ENCODE measurements around the gene RTL1. TPM values are rescaled to one million over a fixed set of nuclear protein-coding genes. Genes with fewer than 3 reads are reported as not detected.

RTL1 gene
- total RNA-seq, result not detected in 2 replicates

DNA sequence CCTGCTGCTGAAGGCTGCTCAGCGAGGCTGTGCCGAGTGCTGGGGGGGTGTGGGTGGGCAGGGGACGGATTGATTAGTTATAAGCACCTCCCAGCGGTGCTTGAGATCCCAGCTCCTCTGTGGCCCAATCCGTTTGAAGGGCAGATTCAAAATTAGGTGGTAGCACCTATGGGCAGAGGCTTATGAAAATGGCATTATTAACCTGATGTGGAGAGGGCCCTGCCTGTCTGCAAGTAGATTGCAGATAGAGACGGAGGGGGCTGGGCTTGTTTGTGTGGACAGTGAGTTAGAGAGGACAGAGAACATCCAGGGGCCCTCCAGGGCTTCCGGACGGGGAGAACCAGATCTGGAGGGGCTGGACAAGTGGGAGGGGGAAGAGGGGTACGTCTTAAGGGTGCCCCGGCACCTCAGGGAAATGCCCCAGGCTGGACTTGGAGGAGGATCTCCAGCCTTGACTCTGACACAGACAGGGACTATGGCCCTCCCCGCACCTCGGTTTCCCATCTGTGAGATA, at the start of gene RTL1:
TSS of gene RTL1 (minus strand) at position 51 of the 514 bp plus-strand sequence. CDS start 18,934 bp downstream, outside the sequence.
- DNase-seq (ENCODE audit: low read depth in 2 of 2), result no peak

DNA sequence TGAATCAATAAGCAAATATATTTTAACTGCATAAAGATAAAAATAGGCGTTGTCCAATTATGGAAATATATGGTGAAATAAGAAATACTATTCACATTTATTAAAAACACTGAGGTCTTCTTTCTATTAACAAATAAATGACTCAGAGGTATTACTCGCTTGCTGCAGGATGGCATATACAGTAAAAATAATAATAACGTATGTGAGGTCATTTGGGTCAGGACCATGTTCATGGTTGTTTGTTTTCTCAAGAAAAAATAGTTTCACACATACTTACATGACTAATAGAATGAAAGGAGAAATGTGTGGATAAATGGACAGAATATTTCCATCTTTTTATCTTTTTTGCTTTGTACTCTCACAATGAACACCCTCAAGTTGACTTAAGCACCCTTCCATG, 46.5 kb upstream of the RTL1 start:
- peak in 1 of 2 donors; percentile 33 for DNase-seq (ENCODE audit: low read depth in 2 of 2)

DNA sequence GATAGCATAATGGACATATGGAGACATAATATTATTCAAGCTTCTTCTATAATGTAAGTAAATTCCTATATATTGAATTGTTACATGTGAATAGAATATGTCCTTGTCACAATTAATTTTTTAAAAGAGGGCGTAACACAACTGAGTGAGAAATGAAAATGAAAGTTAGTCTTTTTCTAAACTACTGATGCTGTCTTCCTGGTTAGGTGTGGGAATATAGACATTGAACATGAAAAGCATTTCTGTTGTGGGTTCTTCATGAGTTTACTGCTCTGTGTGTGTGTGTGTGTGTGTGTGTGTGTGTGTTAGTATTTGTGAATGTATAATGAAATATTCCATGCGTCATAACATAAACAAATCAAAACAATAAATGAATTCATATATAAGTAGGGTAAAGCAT, 40.5 kb upstream of the RTL1 start:
- DNase-seq (ENCODE audit: low read depth in 2 of 2), result no peak

DNA sequence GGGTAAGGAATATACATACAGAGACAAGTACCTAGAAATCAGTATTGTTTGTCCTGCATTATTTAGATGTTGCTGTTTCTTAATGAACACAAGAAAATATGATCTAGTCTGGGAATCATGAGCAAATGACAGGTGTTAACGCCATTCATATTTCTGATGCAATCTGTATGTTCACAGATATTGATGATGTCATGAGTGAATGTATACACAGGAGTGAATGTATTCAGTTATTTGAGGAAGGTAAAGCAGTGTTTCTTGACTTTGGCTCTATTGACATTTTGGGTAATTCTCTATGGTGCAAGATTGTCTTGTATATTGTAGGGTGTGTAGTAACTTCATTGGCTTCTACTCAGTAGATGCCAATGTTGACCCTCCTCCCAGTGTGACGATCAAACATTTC, 26.7 kb upstream of the RTL1 start:
- DNase-seq (ENCODE audit: low read depth in 2 of 2), result no peak

DNA sequence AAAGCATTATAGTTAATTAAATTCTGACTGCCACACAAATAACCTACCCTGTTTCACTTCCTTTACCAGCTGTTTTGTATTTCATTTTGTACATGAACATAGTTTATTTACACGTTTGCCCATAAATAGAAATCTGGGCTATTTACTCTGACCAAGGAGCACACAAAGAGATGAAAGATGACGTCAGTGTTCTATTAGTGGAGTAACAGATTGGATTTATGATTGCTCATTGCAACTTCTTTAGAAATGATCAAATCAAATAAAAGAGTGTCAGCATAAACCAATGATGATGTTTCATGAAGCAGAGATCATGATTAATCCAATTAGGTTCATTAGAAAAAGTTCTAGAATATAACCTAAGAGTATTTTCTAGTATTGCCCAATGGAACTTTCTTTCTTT, 12.0 kb upstream of the RTL1 start:
- no peak for DNase-seq (ENCODE audit: low read depth in 2 of 2)

DNA sequence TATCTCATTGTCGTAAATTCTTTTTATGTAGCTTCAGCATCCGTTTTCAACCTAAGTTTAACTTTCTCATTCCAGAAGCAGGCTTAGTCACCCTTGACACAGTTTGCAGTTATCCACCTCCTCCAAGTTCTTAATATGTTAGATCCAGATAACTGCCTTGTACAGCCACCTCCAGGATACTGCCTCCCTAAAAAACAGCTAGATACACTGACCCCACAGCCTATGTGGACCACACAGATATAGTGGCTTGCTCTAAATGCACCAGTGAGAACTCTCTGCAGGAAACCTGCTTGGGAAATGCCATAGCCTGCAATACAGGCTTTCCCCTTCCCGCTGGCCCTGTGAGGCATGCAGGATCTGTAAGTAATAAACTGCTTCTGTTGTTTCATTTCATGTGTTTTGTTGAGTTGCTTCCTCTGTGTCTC, 11.1 kb upstream of the RTL1 start:
- no peak for DNase-seq (ENCODE audit: low read depth in 2 of 2)

DNA sequence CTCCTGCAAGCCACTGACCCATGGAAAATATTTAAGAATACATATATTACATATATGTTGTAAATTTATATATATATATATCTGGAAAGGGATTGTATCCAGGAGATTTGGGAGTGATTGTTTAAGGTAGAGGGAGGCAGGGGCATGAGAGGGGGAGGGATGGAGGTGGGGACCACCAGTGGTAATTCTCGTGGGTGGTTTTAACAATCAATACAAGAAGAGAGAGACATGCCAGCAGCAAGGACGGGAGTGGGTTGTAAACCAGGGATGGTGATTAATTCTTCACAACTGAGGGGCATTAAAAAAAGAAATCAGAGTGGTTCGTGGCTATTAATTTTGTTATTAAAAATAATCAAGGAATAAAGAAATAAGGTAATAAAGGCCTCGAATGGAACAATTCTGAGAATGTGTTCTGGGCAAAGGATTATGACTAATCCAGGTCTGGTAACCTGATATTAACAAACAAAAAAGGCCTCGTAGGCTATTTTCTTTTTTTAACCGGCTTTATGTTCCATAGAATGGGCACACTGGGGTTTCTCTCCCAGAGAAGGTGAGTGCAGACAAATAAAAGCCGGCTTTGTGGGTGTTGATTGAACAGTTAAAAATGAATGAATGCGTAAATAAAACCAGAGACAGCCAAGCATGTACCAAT, 8.3 kb upstream of the RTL1 start:
- DNase-seq (ENCODE audit: low read depth in 2 of 2), result no peak

DNA sequence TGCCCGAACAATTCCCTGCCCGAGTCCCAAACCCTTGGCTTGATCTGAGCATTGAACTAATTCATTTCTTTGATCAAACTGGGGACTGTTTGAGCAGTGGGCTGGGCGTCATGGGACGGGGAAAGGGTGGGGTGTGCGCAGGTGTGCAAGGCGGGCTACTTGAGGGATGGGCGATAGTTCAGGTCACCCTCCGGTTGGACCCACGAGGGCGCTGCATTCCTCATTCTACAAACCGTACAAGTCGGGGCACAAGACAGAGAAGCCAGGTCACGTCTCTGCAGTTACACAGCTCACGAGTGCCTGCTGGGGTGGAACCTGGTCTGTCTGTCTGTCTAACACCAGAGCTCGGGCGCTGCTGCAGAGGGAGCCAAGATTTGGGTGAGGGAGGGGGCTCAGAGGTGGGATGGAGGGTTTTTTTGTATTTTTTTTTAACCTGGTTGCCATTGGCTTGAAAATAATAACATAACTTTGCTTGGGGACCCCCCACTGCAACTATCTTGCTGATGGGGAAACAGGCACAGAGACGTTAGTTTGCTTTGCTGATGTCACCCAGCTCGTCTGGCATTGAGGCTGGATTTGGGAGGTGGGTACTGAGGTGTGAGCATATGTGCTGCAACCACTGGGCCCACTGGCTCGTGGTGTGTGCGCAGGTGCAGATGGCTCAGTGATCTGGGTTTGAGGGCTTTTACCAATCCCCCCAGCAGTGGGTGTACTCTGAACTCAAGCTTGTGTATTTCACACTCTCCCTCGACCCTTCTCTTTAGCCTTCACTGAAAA, 7.6 kb upstream of the RTL1 start:
- no peak for DNase-seq (ENCODE audit: low read depth in 2 of 2)

DNA sequence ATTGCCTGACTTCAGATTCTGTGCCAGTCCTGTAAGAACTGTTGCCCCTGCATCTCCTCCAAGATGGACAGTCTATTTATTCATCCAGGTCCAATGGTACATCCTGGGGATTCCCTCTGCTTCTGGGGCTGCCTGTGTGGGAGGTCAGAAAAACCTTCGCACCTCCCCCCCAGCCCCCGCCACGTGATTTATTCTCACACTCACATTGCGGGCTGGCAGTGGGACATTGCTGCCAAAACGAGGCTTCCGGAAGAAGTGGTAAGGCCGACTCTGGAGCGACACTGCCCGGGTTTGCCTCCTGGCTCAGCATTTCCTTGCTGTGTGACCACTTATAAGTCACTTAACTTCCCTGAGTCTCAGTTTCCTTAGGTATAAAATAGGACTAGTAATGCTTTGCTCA, 5.9 kb upstream of the RTL1 start:
- no peak for DNase-seq (ENCODE audit: low read depth in 2 of 2)

DNA sequence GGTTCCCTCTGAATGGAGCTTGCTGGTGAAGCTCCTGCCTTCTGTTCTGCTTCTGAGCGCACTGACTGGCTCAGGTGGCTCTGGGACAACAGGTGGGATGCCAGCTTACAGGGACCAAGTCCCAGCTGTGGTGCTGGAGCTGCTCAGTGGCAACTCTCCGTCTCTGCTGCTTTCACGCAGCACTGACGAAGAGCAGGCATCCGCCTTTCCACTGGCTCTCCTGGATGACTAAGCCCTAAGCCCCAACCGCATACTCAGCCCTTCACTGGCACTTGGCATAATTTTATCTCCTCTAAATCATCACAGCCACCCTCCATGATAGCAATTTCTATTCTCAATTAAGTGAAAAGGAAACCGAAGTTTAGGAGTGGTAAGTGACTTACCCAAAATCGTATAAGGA, 3.7 kb upstream of the RTL1 start:
- DNase-seq (ENCODE audit: low read depth in 2 of 2), result no peak

DNA sequence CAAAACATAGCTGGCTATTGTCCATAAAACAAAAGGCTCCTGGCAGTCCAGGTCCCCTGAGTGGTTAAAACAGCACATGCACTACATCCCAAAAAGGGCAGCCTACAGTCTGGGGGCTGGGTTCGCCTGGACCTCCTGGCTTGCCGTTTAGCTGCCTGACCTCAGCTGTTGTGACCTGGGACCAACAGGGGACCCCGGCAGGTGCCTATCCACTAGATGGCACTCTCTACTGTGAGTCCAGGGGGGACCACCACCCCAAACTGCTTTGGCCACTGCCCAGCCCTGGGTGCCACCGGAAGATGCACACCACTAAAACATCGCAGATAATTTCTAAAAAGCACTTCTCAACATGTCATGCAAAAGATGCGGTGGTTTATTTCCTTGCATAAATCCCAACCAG, 2.9 kb upstream of the RTL1 start:
- no peak for DNase-seq (ENCODE audit: low read depth in 2 of 2)

DNA sequence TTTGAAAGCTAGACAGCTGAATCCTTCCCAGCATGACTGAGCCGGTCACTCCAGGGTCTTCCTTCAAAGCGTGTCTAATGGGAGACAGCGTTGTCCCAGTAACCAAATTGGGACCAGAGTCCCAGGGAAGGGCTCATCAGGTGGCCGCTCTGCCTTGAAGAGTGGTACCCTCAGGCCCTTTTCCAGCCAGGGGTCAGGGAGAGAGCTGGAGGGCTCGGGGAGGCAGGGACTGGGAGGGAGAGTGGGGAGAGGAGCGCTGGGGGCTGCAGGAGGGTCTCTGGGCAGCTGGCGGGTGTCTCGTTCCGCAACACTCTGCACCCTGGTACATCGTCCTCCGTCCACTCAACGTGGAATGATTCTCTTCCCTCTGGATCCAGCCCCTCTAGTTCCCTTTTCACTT, 1.6 kb upstream of the RTL1 start:
- DNase-seq (ENCODE audit: low read depth in 2 of 2), result no peak

DNA sequence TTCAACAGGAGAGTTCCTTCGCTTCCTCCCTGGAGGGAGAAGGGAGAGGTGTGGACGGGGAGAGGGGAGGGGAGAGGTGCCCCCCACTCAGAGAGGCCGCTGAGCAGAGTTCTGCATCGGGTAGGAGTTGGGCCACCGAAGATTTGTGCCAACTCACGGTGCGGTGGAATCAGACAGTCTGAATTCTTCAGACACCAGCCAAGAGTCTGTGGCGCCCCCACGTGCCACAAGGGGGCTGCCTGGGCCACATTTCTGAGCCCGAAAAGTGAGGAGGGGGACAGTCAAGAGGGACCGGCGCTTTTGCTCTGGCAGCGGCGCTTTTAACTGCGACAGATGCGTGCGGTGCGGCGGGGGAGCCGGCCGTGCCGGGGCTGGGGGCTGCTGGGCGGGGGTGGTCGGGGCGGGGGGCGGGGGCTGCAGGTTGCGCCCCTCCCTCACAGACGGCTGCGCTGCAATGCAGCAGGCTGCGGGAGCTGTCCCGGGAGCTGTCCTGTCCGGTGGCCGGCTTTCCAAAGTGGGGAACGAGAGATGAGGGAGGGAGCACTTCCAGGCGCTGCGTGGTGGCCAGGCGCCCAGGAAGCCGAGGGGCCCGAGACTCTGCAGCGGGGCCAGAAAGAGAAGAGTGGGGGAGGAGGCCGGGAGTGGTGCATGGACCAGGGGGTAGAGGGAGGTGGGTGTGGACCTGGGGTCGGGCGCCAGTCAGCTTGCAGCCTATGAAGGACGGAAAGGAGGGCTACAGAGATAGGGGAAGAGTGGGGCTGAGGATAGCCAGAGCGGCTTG, 975 bp upstream of the RTL1 start:
- DNase-seq (ENCODE audit: low read depth in 2 of 2), result no peak

DNA sequence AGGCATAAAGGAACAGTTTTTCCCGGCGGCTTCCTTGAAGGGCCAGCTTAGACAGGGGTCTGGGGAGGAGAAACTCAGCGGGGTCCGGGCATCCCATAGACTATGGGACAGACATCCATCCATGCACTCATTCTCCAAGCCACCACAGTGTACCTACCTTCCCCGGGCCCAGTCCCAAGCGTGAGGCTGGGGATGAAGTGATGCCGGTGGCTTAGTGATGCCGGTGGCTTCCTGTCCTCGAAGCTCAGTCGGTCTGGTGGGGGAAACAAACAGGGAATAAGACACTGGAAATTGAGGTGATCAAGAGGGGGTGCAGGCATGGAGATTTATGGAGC, 421 bp downstream of the RTL1 start:
- DNase-seq (ENCODE audit: low read depth in 2 of 2), result no peak

DNA sequence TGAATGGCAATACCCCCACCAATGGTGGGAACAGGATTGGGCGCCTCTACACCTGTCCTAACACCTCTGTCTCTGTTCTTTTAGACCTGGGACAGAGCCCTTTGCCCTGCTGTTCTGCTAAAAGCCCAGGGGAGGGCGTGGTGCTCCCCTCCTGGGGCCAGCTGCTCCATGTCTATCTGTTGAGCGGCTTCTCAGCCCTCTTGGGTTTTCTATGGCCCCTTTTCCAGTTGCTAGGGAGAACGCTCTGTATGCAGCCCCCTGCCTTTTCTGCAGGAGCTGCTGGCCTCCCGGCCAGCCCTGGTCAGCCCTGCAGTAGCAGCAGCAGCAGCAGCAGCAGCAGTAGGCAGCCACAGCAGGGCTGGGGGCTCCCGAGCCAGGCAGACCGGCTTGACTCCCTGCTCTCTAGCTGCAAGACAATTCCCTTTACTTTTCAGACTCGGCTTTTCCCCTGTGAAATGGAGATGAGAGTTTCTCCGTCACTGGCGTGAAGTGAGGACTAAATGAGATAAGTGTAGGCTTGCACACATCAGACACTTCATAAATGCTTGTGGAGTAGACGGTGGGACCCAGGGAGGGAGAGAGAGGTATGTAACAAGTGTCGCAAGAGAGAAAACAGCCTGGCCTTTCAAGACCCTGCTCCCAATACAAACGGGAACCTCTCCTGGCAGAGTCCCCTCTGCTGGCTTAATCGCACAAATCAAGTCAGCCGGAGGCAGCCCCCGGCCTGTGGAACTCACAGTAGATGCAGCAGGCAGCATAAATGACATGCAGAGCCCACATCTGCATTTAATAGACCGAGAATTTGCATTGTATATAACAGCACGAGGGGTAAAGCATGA, 1.0 kb downstream of the RTL1 start:
- DNase-seq (ENCODE audit: low read depth in 2 of 2), result no peak

DNA sequence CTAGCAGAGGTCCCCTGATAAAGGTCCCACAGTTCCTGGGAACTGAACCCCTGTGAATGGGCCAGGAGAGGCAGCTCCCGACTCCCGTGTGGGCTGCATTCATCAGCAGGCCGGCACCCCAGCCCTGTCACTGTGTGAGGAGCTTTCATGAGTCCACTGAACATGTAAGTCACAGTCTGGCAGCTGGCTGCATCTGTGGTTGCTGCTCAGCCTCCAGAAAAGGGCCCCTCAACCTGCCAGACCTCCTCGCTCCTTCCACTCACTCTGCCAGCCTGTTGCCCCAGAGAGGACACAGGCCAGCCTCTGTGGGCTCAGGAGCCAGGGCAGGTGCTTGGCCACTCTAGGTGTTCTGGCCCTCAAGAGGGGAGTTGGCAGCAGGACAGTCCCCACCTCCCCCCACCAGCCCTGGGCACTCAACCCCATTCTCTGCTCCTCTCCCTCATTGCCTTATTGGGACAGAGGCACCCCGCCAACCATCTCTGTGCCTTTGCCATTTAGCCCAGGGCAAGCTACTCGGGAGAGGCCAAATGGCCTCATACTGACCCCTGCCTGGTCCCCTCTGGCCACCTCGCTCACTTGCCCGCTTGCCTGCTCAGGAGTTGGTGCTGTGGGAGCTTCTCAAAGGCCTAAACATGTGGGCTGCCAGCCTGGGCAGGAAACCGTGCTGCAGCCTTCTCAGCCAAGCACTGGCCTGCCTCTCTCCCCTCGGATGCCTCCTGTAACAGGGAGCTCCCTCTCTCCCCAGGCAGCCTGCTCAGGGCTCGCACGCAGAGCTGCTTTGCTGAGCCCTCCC, 1.9 kb downstream of the RTL1 start:
- DNase-seq (ENCODE audit: low read depth in 2 of 2), result no peak

DNA sequence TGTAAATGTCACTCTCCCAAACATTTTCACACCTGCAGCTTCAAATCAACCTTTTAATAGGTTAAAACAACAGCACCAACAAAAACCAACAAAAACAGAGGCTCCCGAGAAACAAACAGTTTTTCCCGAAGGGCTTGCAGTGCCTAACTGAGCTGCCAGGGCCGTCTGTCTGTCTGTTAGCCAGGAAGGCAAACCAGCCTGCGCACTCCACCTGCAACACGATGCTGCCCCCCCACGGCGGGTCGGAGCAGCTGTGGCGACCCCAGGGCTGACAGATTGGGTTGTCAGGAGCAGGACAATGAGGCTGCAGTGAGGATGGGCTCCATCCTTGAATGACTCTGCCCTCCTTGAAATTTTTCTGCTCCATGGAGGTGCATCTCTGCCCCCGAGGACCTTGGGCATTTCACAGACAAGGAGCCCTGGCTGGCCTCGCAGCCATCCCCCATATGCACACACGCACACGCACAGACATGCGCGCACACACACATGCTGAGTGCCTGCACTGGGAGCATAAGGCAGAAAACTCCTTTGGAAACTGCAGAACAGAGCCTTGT, 2.6 kb downstream of the RTL1 start:
- peak; percentile 7 to 30 for DNase-seq (ENCODE audit: low read depth in 2 of 2)

DNA sequence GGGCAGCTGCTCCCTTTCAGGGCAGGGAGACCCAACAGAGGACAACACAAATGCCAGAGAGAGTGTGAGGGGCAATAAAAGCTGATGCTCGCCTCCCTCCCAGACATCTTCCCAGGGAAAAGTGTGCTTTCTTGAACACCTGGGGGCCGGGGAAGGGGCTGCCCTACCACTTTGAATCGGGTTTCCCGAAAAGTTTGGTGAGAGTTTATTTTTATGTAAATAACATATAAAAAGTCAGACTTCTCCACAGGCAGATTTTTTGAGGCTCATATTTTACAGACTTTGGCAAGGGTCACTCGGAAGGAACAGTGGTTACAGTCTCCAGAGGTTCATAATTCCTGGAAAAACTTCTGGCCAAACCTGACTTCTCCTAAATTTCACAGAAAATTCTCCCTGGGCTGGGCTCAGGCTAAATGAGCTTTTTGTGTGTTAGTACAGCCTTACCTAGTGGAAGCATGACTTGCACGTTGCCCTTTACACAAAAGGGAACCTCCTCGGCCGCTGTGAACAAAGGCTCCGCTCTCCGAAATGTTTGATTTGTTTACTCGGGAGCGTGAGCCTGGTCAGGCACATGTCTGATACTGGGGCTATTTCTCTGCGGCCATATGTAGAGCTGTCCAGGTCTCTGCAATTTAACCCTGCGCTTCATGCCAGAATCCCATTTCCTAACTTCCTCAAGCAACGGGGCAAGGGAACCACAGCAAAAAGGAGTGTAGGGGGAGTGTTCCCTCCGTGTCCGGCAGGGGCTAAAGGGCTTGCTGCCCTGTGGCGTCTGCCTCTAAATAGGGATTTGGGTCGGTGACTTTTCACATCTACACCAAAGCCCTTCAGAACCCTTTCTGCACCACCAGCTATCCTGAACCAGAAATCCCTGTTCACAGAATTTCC, 3.4 kb downstream of the RTL1 start:
- no peak for DNase-seq (ENCODE audit: low read depth in 2 of 2)
